ENCODE data around the gene MTTP.
A peak's percentile ranks its signal among the peaks of the same experiment; 100 is the strongest.

Gene MTTP

GRCh38 chr4:99617374-99617773 is 42.8 kb downstream of the MTTP start:
- H3K4me3 ChIP-seq (ENCODE audit: insufficient read depth, low read depth, low read length): no peak overlapping the region
- no peaks in the 10 kb centered on the region for H3K36me3 ChIP-seq (ENCODE audit: control insufficient read depth, insufficient read depth, low read length)
- 81 to 100% methylated on average over 1 of the region's 1 CpG for WGBS, 2 experiments
- H3K4me1 ChIP-seq (ENCODE audit: control insufficient read depth, insufficient read depth, low read length): no peaks in the 10 kb centered on the region
- H3K27ac ChIP-seq (ENCODE audit: insufficient read depth, low read depth, low read length, poor library complexity, severe bottlenecking): no peak overlapping the region
- no peaks in the 10 kb centered on the region for H3K9me3 ChIP-seq (ENCODE audit: control insufficient read depth, low read length)
- no peaks in the 10 kb centered on the region for H3K27me3 ChIP-seq (ENCODE audit: control insufficient read depth, insufficient read depth, low read length, poor library complexity, severe bottlenecking)

DNA sequence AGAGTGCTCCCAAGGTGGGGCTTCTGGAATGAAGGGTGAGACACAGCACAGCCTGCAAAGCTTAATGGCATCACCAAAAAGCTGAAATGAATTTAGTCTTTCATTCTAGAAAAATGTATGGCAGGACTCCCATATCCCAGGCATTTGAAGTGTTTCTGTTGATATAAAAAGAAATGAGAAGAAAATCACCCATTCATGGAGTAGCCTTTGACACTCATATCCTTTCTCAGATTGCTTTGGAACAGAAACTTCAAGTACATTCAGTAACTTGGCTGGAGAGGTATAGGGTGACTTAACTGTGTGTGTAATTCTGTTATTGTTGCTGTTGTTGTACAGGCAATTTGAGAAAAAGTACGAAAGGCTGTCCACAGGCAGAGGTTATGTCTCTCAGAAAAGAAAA is 47.7 kb downstream of the MTTP start:
- Histone ChIP-seq H3K9me3 (ENCODE audit: control insufficient read depth, low read length) (no peaks in the 10 kb centered on the region), H3K4me1 (ENCODE audit: control insufficient read depth, insufficient read depth, low read length) (peaks cover 12% of the 10 kb centered on the region), H3K4me3 (ENCODE audit: insufficient read depth, low read depth, low read length) (no peak overlapping the region), H3K27ac (ENCODE audit: insufficient read depth, low read depth, low read length, poor library complexity, severe bottlenecking) (no peak overlapping the region), H3K27me3 (ENCODE audit: control insufficient read depth, insufficient read depth, low read length, poor library complexity, severe bottlenecking) (no peaks in the 10 kb centered on the region), H3K36me3 (ENCODE audit: control insufficient read depth, insufficient read depth, low read length) (no peaks in the 10 kb centered on the region)
- WGBS, 2 experiments: 88 to 90% methylated on average over 1 of the region's 1 CpG

GRCh38 chr4:99624141-99624719 is 49.6 kb downstream of the MTTP start:
- Histone ChIP-seq H3K27me3 (ENCODE audit: control insufficient read depth, insufficient read depth, low read length, poor library complexity, severe bottlenecking) (no peaks in the 10 kb centered on the region), H3K36me3 (ENCODE audit: control insufficient read depth, insufficient read depth, low read length) (no peaks in the 10 kb centered on the region), H3K4me1 (ENCODE audit: control insufficient read depth, insufficient read depth, low read length) (peaks cover 12% of the 10 kb centered on the region), H3K4me3 (ENCODE audit: insufficient read depth, low read depth, low read length) (no peak overlapping the region), H3K27ac (ENCODE audit: insufficient read depth, low read depth, low read length, poor library complexity, severe bottlenecking) (peak overlapping the region; percentile 45), H3K9me3 (ENCODE audit: control insufficient read depth, low read length) (no peaks in the 10 kb centered on the region)
- 67 to 81% methylated on average over 4 of the region's 4 CpGs for WGBS, 2 experiments

DNA sequence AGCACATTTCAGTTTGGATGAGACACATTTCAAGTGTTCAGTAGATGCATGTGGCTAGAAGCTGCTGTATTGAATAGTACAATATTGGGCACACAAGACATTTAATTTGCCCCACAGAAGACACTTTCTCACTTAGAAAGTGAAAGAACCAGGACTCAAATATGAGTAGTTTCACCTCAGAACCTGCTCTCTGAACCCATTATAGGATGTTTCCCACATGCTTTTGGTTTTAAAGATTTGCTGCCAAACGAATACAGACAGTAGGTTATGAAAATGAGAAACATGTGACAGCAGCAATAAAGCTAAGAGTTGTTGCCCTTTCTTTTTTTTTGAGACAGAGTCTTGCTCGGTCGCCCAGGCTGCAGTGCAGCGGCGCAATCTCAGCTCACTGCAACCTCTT is 50.7 kb downstream of the MTTP start:
- Histone ChIP-seq H3K4me3 (ENCODE audit: insufficient read depth, low read depth, low read length) (no peak overlapping the region), H3K9me3 (ENCODE audit: control insufficient read depth, low read length) (no peaks in the 10 kb centered on the region)
- 89 to 94% methylated on average over 5 of the region's 5 CpGs for WGBS, 2 experiments

DNA sequence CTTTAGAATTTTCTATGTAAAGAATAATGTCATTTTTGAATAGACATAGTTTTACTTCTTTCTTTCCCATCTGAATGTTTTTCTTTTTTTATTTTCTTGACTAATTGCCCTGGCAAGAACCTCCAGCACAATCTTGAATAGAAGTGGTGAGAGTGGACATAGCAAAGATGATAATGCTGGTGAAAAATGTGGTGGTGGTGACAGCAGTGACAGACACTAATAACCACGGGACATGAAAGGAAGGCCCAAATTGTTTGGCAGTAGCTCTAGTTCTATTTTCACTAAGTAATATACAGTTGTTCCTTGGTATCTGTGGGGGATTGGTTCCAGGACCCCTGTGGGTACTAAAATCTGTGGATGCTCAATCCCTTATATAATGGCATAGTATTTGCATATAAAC is 53.4 kb downstream of the MTTP start:
- no peak overlapping the region for H3K4me3 ChIP-seq (ENCODE audit: insufficient read depth, low read depth, low read length)
- H3K9me3 ChIP-seq (ENCODE audit: control insufficient read depth, low read length): no peaks in the 10 kb centered on the region
- H3K4me1 ChIP-seq (ENCODE audit: control insufficient read depth, insufficient read depth, low read length): peaks cover 12% of the 10 kb centered on the region
- no peak overlapping the region for H3K27ac ChIP-seq (ENCODE audit: insufficient read depth, low read depth, low read length, poor library complexity, severe bottlenecking)
- H3K36me3 ChIP-seq (ENCODE audit: control insufficient read depth, insufficient read depth, low read length): no peaks in the 10 kb centered on the region
- WGBS, 2 experiments: 100% methylated on average over 1 of the region's 1 CpG
- H3K27me3 ChIP-seq (ENCODE audit: control insufficient read depth, insufficient read depth, low read length, poor library complexity, severe bottlenecking): no peaks in the 10 kb centered on the region

More for the DNA sequence above, 50.7 kb downstream of the MTTP start:
- H3K27ac ChIP-seq (ENCODE audit: insufficient read depth, low read depth, low read length, poor library complexity, severe bottlenecking): no peak overlapping the region
- H3K4me1 ChIP-seq (ENCODE audit: control insufficient read depth, insufficient read depth, low read length): peaks cover 12% of the 10 kb centered on the region
- no peaks in the 10 kb centered on the region for H3K36me3 ChIP-seq (ENCODE audit: control insufficient read depth, insufficient read depth, low read length)
- no peaks in the 10 kb centered on the region for H3K27me3 ChIP-seq (ENCODE audit: control insufficient read depth, insufficient read depth, low read length, poor library complexity, severe bottlenecking)

DNA sequence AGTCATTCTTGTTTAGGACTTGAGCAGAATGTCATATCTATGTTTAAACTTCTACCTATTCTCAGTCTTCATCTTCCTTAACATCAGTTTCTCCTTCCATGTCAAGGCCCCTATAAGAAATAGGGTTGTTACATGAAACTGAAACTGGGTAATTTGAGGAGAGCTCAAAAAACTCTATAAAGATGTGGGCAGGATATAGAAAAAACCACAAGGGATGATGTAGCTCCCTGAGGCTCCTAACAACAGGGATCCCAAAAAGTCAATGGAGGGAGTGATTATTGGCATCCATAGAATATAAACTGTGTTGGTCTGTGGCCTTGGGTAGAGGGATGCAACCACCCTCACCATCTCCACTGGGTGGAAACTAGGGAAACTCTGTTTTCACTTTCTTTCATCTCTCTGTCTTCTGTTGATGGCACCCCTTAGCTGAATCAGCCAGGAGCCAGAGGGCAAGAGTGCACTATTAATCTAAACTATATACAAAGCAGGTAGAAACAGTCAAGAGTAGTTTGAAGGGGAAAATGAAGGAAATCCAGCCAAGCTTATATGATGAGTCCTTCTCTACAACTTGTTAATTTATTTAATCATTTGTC is 55.4 kb downstream of the MTTP start:
- Histone ChIP-seq H3K27me3 (ENCODE audit: control insufficient read depth, insufficient read depth, low read length, poor library complexity, severe bottlenecking) (no peaks in the 10 kb centered on the region), H3K9me3 (ENCODE audit: control insufficient read depth, low read length) (no peaks in the 10 kb centered on the region), H3K27ac (ENCODE audit: insufficient read depth, low read depth, low read length, poor library complexity, severe bottlenecking) (no peak overlapping the region), H3K4me1 (ENCODE audit: control insufficient read depth, insufficient read depth, low read length) (peaks cover 2% of the 10 kb centered on the region), H3K36me3 (ENCODE audit: control insufficient read depth, insufficient read depth, low read length) (no peaks in the 10 kb centered on the region), H3K4me3 (ENCODE audit: insufficient read depth, low read depth, low read length) (no peak overlapping the region)

DNA sequence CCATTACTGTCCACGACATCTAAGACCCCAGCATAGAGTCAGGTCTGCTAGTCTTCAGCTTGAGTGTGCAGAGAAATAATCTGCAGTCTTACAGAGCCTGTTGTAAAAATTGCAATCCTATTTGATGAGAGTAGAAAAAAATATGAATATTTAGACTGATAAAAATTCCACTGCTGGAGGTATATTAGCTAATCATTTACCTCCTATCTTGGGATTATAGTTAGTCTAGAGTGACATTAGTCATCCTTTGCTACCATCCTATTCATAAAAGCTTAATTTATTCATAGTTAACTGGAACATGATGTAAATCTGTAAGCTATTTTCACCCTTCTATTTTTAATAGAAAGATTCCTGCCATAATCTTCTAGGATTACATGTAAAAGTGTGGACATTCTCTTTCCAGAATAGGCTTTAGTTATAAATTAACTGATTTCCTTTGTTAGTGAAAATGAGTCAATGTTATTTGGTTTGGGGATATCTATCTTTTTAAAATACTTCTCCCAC is 56.3 kb downstream of the MTTP start:
- Histone ChIP-seq H3K9me3 (ENCODE audit: control insufficient read depth, low read length) (no peaks in the 10 kb centered on the region), H3K36me3 (ENCODE audit: control insufficient read depth, insufficient read depth, low read length) (no peaks in the 10 kb centered on the region), H3K27me3 (ENCODE audit: control insufficient read depth, insufficient read depth, low read length, poor library complexity, severe bottlenecking) (no peaks in the 10 kb centered on the region), H3K27ac (ENCODE audit: insufficient read depth, low read depth, low read length, poor library complexity, severe bottlenecking) (no peak overlapping the region), H3K4me3 (ENCODE audit: insufficient read depth, low read depth, low read length) (no peak overlapping the region), H3K4me1 (ENCODE audit: control insufficient read depth, insufficient read depth, low read length) (no peaks in the 10 kb centered on the region)
- WGBS, 2 experiments: 94 to 100% methylated on average over 1 of the region's 1 CpG

DNA sequence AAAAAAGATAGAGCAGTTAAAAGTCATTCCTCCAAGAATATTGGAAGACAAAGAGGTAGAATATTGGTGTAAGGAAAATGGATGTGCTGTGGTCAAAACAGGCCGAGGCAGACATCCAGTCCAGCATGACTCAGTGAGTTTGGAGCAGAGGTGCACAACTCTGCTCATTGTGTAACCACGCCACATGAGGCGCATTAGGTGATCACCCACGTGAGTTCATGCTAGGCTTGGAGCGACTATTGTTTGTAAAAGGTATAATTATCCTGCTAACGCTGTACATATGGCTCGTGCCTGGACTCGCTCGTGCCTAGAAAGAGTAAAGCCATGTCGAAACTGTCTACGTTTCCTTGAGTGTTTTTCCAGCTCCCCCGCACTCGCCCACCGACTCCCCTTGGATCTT is 59.1 kb downstream of the MTTP start:
- no peaks in the 10 kb centered on the region for H3K36me3 ChIP-seq (ENCODE audit: control insufficient read depth, insufficient read depth, low read length)
- no peaks in the 10 kb centered on the region for H3K27me3 ChIP-seq (ENCODE audit: control insufficient read depth, insufficient read depth, low read length, poor library complexity, severe bottlenecking)
- WGBS, 2 experiments: 94% methylated on average over 14 of the region's 14 CpGs
- H3K4me3 ChIP-seq (ENCODE audit: insufficient read depth, low read depth, low read length): no peak overlapping the region
- no peak overlapping the region for H3K27ac ChIP-seq (ENCODE audit: insufficient read depth, low read depth, low read length, poor library complexity, severe bottlenecking)
- H3K9me3 ChIP-seq (ENCODE audit: control insufficient read depth, low read length): no peaks in the 10 kb centered on the region
- no peaks in the 10 kb centered on the region for H3K4me1 ChIP-seq (ENCODE audit: control insufficient read depth, insufficient read depth, low read length)

- Histone ChIP-seq H3K36me3 (ENCODE audit: control insufficient read depth, insufficient read depth, low read length) (no peaks in the 10 kb centered on the region), H3K4me3 (ENCODE audit: insufficient read depth, low read depth, low read length) (no peak overlapping the region)
- WGBS, 2 experiments: 80 to 100% methylated on average over 1 of the region's 1 CpG
Measured at GRCh38 chr4:99634742-99635360, 60.2 kb downstream of the MTTP start.

GRCh38 chr4:99635601-99636000 is 61.0 kb downstream of the MTTP start:
- no peak overlapping the region for H3K27ac ChIP-seq (ENCODE audit: insufficient read depth, low read depth, low read length, poor library complexity, severe bottlenecking)
- no peaks in the 10 kb centered on the region for H3K9me3 ChIP-seq (ENCODE audit: control insufficient read depth, low read length)
- H3K27me3 ChIP-seq (ENCODE audit: control insufficient read depth, insufficient read depth, low read length, poor library complexity, severe bottlenecking): no peaks in the 10 kb centered on the region
- WGBS, 2 experiments: 94 to 96% methylated on average over 3 of the region's 3 CpGs
- H3K36me3 ChIP-seq (ENCODE audit: control insufficient read depth, insufficient read depth, low read length): no peaks in the 10 kb centered on the region
- H3K4me3 ChIP-seq (ENCODE audit: insufficient read depth, low read depth, low read length): no peak overlapping the region
- H3K4me1 ChIP-seq (ENCODE audit: control insufficient read depth, insufficient read depth, low read length): no peaks in the 10 kb centered on the region

More at GRCh38 chr4:99634742-99635360, 60.2 kb downstream of the MTTP start:
- no peaks in the 10 kb centered on the region for H3K4me1 ChIP-seq (ENCODE audit: control insufficient read depth, insufficient read depth, low read length)
- no peak overlapping the region for H3K27ac ChIP-seq (ENCODE audit: insufficient read depth, low read depth, low read length, poor library complexity, severe bottlenecking)
- H3K27me3 ChIP-seq (ENCODE audit: control insufficient read depth, insufficient read depth, low read length, poor library complexity, severe bottlenecking): no peaks in the 10 kb centered on the region
- no peaks in the 10 kb centered on the region for H3K9me3 ChIP-seq (ENCODE audit: control insufficient read depth, low read length)
